GM12878 (cell line): ENCODE data around the gene NDUFB4. TPM values are rescaled to one million over a fixed set of nuclear protein-coding genes. Genes with fewer than 3 reads are reported as not detected.

ENCODE experiments used
- ATAC-seq: fragments of 200-7000 bp; cut with Tn5 transposase; 3 replicates; pipeline ENCODE4 v1.9.1; 2020; ENCODE audit warnings: mild to moderate bottlenecking, moderate library complexity
- BruUV-seq: library from RNA; stranded (reverse); fragments of 400-500 nt; replicated peaks from 2 replicates; lab custom pipeline; 2021; lab: Mats Ljungman, UMichigan
- CTCF ChIA-PET: fragments of 300-600 bp; sonication (Branson Sonifier 250); formaldehyde crosslinking; extraction: SDS; loops from one replicate; lab custom pipeline; 2021; ENCODE audit warnings: inconsistent platforms; lab: Yijun Ruan, JAX
- POLR2A ChIA-PET: fragments of 350-600 bp; formaldehyde crosslinking; extraction: SDS; loops from one replicate; lab custom pipeline; 2021; ENCODE audit warnings: inconsistent platforms; lab: Charles Lee
- RAD21 ChIA-PET: fragments of 300-600 bp; sonication (Branson Sonifier 250); formaldehyde crosslinking; loops from one replicate; lab custom pipeline; 2023; ENCODE audit warnings: antibody characterized with exemption; ENCODE audit not compliant: unreplicated experiment; lab: Charles Lee
- SMC1A ChIA-PET: fragments of 300-600 bp; sonication (Branson Sonifier 250); formaldehyde crosslinking; loops from one replicate; lab custom pipeline; 2023; ENCODE audit not compliant: unreplicated experiment, uncharacterized antibody; lab: Charles Lee
- DNase-seq: peaks from one replicate; pipeline ENCODE4 v3.0.0-alpha.2; 2011; ENCODE audit warnings: low read depth, low spot score
- FAIRE-seq: peaks from 3 replicates; lab custom pipeline; 2011; peaks lifted over from hg19 to GRCh38; lab: Jason Lieb, UNC
- H2AFZ ChIP-seq: 2 replicates; pipeline ENCODE4 v1.6.0; 2011; ENCODE audit warnings: low read depth, low read length, control low read depth; ENCODE audit not compliant: control insufficient read depth
- H3K27ac ChIP-seq: 2 replicates; pipeline ENCODE4 v1.5.1; 2011; ENCODE audit warnings: control low read depth; ENCODE audit not compliant: control insufficient read depth, insufficient read depth
- H3K27me3 ChIP-seq, 2 experiments: replicated peaks in 1 of 2; 2 replicates each; pipeline versions ENCODE4 v1.6.0 to v1.6.1; 2011; ENCODE audit warnings: low read length in 1 of 2; ENCODE audit not compliant: control insufficient read depth in 2 of 2, insufficient read depth in 2 of 2
- H3K36me3 ChIP-seq, 2 experiments: 2 replicates each; pipeline ENCODE4 v1.5.1; 2011; ENCODE audit warnings: low read length in 1 of 2; ENCODE audit not compliant: control insufficient read depth in 2 of 2, insufficient read depth in 2 of 2
- H3K4me1 ChIP-seq: 2 replicates; pipeline ENCODE4 v1.6.1; 2011; ENCODE audit warnings: mild to moderate bottlenecking, low read length, moderate library complexity, mixed read lengths; ENCODE audit not compliant: control insufficient read depth, insufficient read depth
- H3K4me2 ChIP-seq: 2 replicates; pipeline ENCODE4 v1.6.0; 2011; ENCODE audit warnings: control low read depth; ENCODE audit not compliant: control insufficient read depth, insufficient read depth
- H3K4me3 ChIP-seq: fragments of 200-600 bp; sonication (generic); 2 replicates; pipeline ENCODE4 v1.5.1; 2016
- H3K79me2 ChIP-seq: 2 replicates; pipeline ENCODE4 v1.6.0; 2011; ENCODE audit warnings: low read length; ENCODE audit not compliant: control insufficient read depth, insufficient read depth
- H3K9ac ChIP-seq: 2 replicates; pipeline ENCODE4 v1.8.0; 2011; ENCODE audit warnings: low read length, control low read depth, mixed read lengths; ENCODE audit not compliant: control insufficient read depth, insufficient read depth
- H3K9me3 ChIP-seq: replicated peaks from 3 replicates; pipeline ENCODE4 v1.5.1; 2011; ENCODE audit warnings: mild to moderate bottlenecking, low read length; ENCODE audit not compliant: control insufficient read depth, insufficient read depth
- H4K20me1 ChIP-seq: 2 replicates; pipeline ENCODE4 v1.6.0; 2011; ENCODE audit not compliant: control insufficient read depth, insufficient read depth
- CTCF ChIP-seq, 3 experiments: IDR thresholded peaks in 2 of 3; conservative IDR thresholded peaks in 1 of 3; 2 replicates each; pipeline ENCODE4 v1.5.1; 2011; ENCODE audit warnings: low read depth in 3 of 3, low read length in 3 of 3, mild to moderate bottlenecking in 3 of 3, control low read depth in 2 of 3, moderate library complexity in 2 of 3, inconsistent platforms in 1 of 3, mixed read lengths in 1 of 3; ENCODE audit not compliant: control insufficient read depth in 2 of 3, insufficient read depth in 1 of 3; ENCODE audit errors: extremely low read depth in 1 of 3
- JUND ChIP-seq: IDR thresholded peaks from 2 replicates; pipeline ENCODE4 v1.6.1; 2012; ENCODE audit warnings: low read depth, mild to moderate bottlenecking, low read length, improper control_type of control experiment, moderate library complexity
- NFXL1 ChIP-seq: fragments of 450-650 bp; IDR thresholded peaks from 2 replicates; pipeline ENCODE4 v1.6.1; 2017; ENCODE audit warnings: antibody characterized with exemption, mild to moderate bottlenecking, borderline replicate concordance
- NR2C2 ChIP-seq: IDR thresholded peaks from 2 replicates; pipeline ENCODE4 v1.6.1; 2011; ENCODE audit warnings: borderline replicate concordance, low read depth; ENCODE audit not compliant: control insufficient read depth, insufficient read length
- POLR2A ChIP-seq: IDR thresholded peaks from 2 replicates; pipeline ENCODE4 v1.6.1; 2011; ENCODE audit warnings: low read depth, mild to moderate bottlenecking, low read length
- RCOR1 ChIP-seq: conservative IDR thresholded peaks from 2 replicates; pipeline ENCODE4 v1.6.1; 2012; ENCODE audit warnings: low read depth, low read length, improper control_type of control experiment
- RELA ChIP-seq: fragments of 450-650 bp; IDR thresholded peaks from 2 replicates; pipeline ENCODE4 v1.8.0; 2014; ENCODE audit warnings: borderline replicate concordance; ENCODE audit not compliant: partially characterized antibody
- SMAD1 ChIP-seq: fragments of 450-650 bp; IDR thresholded peaks from 2 replicates; pipeline ENCODE4 v1.6.1; 2018; ENCODE audit warnings: mild to moderate bottlenecking, low read depth; ENCODE audit not compliant: partially characterized antibody
- SREBF2 ChIP-seq: IDR thresholded peaks from 2 replicates; pipeline ENCODE4 v1.6.1; 2012; ENCODE audit warnings: mild to moderate bottlenecking, low read length
- ZNF274 ChIP-seq: IDR thresholded peaks from one replicate; pipeline ENCODE4 v1.8.0; 2011; ENCODE audit not compliant: insufficient read length, insufficient read depth
- WGBS: methylation state at CpG from one replicate; pipeline ENCODE4 v1.1.6; 2016; ENCODE audit warnings: low lambda C conversion rate; ENCODE audit not compliant: insufficient replicate concordance, insufficient coverage; ENCODE audit errors: missing lambda C conversion rate; 5-methylcytosine and 5-hydroxymethylcytosine counted together
- in situ Hi-C: fragments of 300-500 bp; cut with MboI; formaldehyde crosslinking; loops from 9 replicates; pipeline ENCODE4 v1.14.3; 2018; ENCODE audit warnings: mixed read lengths
- intact Hi-C: fragments of 100-400 bp; cut with micrococcal nuclease; formaldehyde crosslinking; loops from one replicate; pipeline ENCODE4 v1.14.2; 2022; ENCODE audit not compliant: unreplicated experiment
- polyA plus RNA-seq, 11 experiments: library from polyadenylated mRNA; depleted of rRNA in 4 of 11; unstranded in 6 of 11; stranded (reverse) in 5 of 11; fragments of >200 nt; fragmentation: Nextera tagmentation in 4 of 11; fragmentation: Illumina TruSeq in 1 of 11; extraction: Ambion mirVana in 4 of 11; extraction: Trizol in 1 of 11; gene quantifications; 1 replicate in 1 of 11; 2 replicates in 10 of 11; pipeline versions ENCODE4 v1.2.1 to v1.2.3, GENCODE V29; 2011 to 2016; ENCODE audit warnings: inconsistent platforms in 2 of 11, missing spikeins in 2 of 11, low read depth in 1 of 11
- total RNA-seq, 4 experiments: library from RNA; depleted of rRNA in 3 of 4; stranded (reverse); fragments of >200 nt in 3 of 4; fragmentation: Illumina TruSeq in 1 of 4; extraction: Trizol in 1 of 4; gene quantifications; 2 replicates each; pipeline versions ENCODE4 v1.2.1 to v1.2.3, GENCODE V29; 2013 to 2021
- TF ChIP-seq, protein P1 (sequence below): IDR thresholded peaks from 2 replicates; pipeline ENCODE4 v1.6.1; 2012; ENCODE audit warnings: low read depth, low read length, improper control_type of control experiment

Gene NDUFB4
- total and polyA plus RNA-seq, 10 of the 15 experiments (the other 5 are each of a cell fraction or from before 2014, with no cell fraction given) = 155 to 864 (median 387) TPM

GRCh38 chr3:120601554-120601953 is 5.4 kb downstream of the NDUFB4 start:
- ChIA-PET CTCF (interaction anchor here (1.9 kb wide), 1 partner anchor 34 kb away, joined by 10 read pairs; no protein-coding TSS in a partner anchor), POLR2A (no interaction called here), RAD21 (no interaction called here), SMC1A (interaction anchor here (1.5 kb wide), 1 partner anchor 92 kb away, joined by 3 read pairs; no protein-coding TSS in a partner anchor)
- Histone ChIP-seq H3K79me2 (peaks cover 34% of the 10 kb centered on the region), H3K27me3 (no peaks in the 10 kb centered on the region), H2AFZ (no peak overlapping the region), H4K20me1 (no peaks in the 10 kb centered on the region; the same call in 1 of the 2 replicates), H3K27ac (no peak overlapping the region), H3K36me3 (peaks cover 0 to 8% of the 10 kb centered on the region in 2 experiments; a peak in 3 of 4 replicates), H3K4me3 (no peak overlapping the region), H3K9me3 (no peaks in the 10 kb centered on the region), H3K9ac (no peak overlapping the region), H3K4me2 (no peak overlapping the region), H3K4me1 (no peaks in the 10 kb centered on the region; the same call in 1 of the 2 replicates)
- no peak for DNase-seq
- TF ChIP-seq SREBF2 (no peak), RCOR1 (no peak), NFXL1 (no peak), NR2C2 (no peak), CTCF (IDR thresholded peaks at IDR 0.05 in 2 of 3, conservative IDR thresholded peaks at IDR 0.05 in 1 of 3; ENCODE audit: control insufficient read depth in 2 of 3, extremely low read depth in 1 of 3, insufficient read depth in 1 of 3, low read depth in 3 of 3, low read length in 3 of 3) (no peak), SMAD1 (no peak), JUND (no peak), RELA (no peak), ZNF274 (no peak), POLR2A (no peak)
- TF ChIP-seq, protein P1, sequence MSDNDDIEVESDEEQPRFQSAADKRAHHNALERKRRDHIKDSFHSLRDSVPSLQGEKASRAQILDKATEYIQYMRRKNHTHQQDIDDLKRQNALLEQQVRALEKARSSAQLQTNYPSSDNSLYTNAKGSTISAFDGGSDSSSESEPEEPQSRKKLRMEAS = no peak
- intact Hi-C loops = no loop called here
- no TSS peak for BruUV-seq
- in situ Hi-C loops = loop anchor here (10.0 kb wide), 1 partner anchor 63 kb away; no protein-coding TSS in a partner anchor
- no peak for ATAC-seq
- no peak for FAIRE-seq
- 74% methylated on average over 4 of the region's 4 CpGs for WGBS
